ENCODE measurements around the gene FAM168A. TPM values are rescaled to one million over a fixed set of nuclear protein-coding genes. Genes with fewer than 3 reads are reported as not detected.

The FAM168A gene
- total and polyA plus RNA-seq, 2 experiments from 2014 or later: 6.3 to 24.5 TPM

DNA sequence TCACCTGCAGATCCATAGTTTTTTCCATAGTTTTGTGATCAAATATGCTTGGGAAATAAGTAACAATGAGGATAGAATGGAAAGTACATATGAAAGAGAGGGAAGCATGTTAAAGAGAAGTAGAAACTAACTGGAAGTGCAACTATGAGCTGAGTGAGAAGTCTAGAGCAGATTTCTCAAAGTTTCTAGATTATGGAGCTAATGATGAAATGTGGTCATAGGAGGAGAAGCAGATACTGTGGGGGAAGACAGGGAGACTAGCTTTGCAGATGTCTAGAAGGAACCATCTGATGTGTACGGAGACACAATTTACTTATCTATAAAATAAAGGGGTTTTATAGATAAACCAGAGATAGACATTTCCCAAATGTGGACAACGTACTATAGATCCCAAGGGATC lies 184.7 kb downstream of the FAM168A start:
- H3K79me2 ChIP-seq: no peaks in the 10 kb centered on the region
- DNase-seq (ENCODE audit: low spot score): no peak
- peaks cover 14% of the 10 kb centered on the region for H3K4me1 ChIP-seq (ENCODE audit: insufficient read depth)
- H3K4me2 ChIP-seq: no peak overlapping the region
- H4K20me1 ChIP-seq (ENCODE audit: insufficient read depth, poor library complexity, severe bottlenecking): no peaks in the 10 kb centered on the region
- H3K4me3 ChIP-seq: no peak overlapping the region
- H2AFZ ChIP-seq: no peak overlapping the region
- TF ChIP-seq EZH2phosphoT487 (IDR thresholded peaks at IDR 0.05; ENCODE audit: low read depth, severe bottlenecking, unreplicated experiment) (no peak), EZH2 (IDR thresholded peaks at IDR 0.05; ENCODE audit: borderline replicate concordance) (no peak)
- TF ChIP-seq, protein P1, sequence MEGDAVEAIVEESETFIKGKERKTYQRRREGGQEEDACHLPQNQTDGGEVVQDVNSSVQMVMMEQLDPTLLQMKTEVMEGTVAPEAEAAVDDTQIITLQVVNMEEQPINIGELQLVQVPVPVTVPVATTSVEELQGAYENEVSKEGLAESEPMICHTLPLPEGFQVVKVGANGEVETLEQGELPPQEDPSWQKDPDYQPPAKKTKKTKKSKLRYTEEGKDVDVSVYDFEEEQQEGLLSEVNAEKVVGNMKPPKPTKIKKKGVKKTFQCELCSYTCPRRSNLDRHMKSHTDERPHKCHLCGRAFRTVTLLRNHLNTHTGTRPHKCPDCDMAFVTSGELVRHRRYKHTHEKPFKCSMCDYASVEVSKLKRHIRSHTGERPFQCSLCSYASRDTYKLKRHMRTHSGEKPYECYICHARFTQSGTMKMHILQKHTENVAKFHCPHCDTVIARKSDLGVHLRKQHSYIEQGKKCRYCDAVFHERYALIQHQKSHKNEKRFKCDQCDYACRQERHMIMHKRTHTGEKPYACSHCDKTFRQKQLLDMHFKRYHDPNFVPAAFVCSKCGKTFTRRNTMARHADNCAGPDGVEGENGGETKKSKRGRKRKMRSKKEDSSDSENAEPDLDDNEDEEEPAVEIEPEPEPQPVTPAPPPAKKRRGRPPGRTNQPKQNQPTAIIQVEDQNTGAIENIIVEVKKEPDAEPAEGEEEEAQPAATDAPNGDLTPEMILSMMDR (IDR thresholded peaks at IDR 0.05; ENCODE audit: poor library complexity): no peak
- no peaks in the 10 kb centered on the region for H3K27me3 ChIP-seq
- no peak overlapping the region for H3K27ac ChIP-seq
- H3K9me3 ChIP-seq (ENCODE audit: low read depth): no peaks in the 10 kb centered on the region
- WGBS (ENCODE audit: low lambda C conversion rate, missing lambda C conversion rate): 77% methylated on average over 2 of the region's 2 CpGs
- H3K9me2 ChIP-seq (replicated peaks; ENCODE audit: insufficient read depth): no peaks in the 10 kb centered on the region
- no peaks in the 10 kb centered on the region for H3K36me3 ChIP-seq (replicated peaks; ENCODE audit: insufficient read depth, low read depth)

GRCh38 chr11:73412308-73412707 lies 185.6 kb downstream of the FAM168A start:
- Histone ChIP-seq H2AFZ (no peak overlapping the region), H3K36me3 (replicated peaks; ENCODE audit: insufficient read depth, low read depth) (no peaks in the 10 kb centered on the region), H3K9me3 (ENCODE audit: low read depth) (no peaks in the 10 kb centered on the region), H3K9me2 (replicated peaks; ENCODE audit: insufficient read depth) (no peaks in the 10 kb centered on the region), H3K4me2 (no peak overlapping the region), H4K20me1 (ENCODE audit: insufficient read depth, poor library complexity, severe bottlenecking) (no peaks in the 10 kb centered on the region), H3K27me3 (no peaks in the 10 kb centered on the region), H3K27ac (no peak overlapping the region), H3K4me1 (ENCODE audit: insufficient read depth) (peaks cover 14% of the 10 kb centered on the region), H3K4me3 (no peak overlapping the region), H3K79me2 (no peaks in the 10 kb centered on the region)
- 56% methylated on average over 3 of the region's 3 CpGs for WGBS (ENCODE audit: low lambda C conversion rate, missing lambda C conversion rate)
- DNase-seq (ENCODE audit: low spot score): no peak
- TF ChIP-seq EZH2 (IDR thresholded peaks at IDR 0.05; ENCODE audit: borderline replicate concordance) (no peak), EZH2phosphoT487 (IDR thresholded peaks at IDR 0.05; ENCODE audit: low read depth, severe bottlenecking, unreplicated experiment) (no peak)
- TF ChIP-seq, protein P1 (IDR thresholded peaks at IDR 0.05; ENCODE audit: poor library complexity): no peak

DNA sequence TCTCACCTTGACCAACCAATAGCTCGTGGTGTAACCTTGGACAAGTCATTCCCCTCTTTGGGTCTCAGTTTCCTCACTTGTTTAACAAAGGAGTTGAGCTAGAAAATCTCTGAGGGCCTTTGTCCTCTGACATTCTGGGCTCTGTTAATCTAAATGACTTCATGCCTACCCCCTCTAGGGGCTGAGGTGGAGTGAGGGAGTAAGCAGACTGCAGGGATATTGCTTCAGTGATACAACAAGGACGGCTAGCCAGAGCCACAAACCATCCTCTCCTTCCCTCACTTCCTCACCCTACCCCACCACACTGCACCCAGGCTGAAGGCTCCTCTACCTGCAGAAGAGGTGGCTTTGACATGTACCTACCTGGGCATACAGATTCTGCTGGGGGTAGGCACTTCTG lies 186.9 kb downstream of the FAM168A start:
- H3K9me3 ChIP-seq (ENCODE audit: low read depth): no peaks in the 10 kb centered on the region
- DNase-seq (ENCODE audit: low spot score): no peak
- H3K27ac ChIP-seq: no peak overlapping the region
- H3K27me3 ChIP-seq: no peaks in the 10 kb centered on the region
- peaks cover 14% of the 10 kb centered on the region for H3K4me1 ChIP-seq (ENCODE audit: insufficient read depth)
- no peaks in the 10 kb centered on the region for H4K20me1 ChIP-seq (ENCODE audit: insufficient read depth, poor library complexity, severe bottlenecking)
- H3K9me2 ChIP-seq (replicated peaks; ENCODE audit: insufficient read depth): no peaks in the 10 kb centered on the region
- H3K36me3 ChIP-seq (replicated peaks; ENCODE audit: insufficient read depth, low read depth): no peaks in the 10 kb centered on the region
- no peak overlapping the region for H2AFZ ChIP-seq
- no peak for TF ChIP-seq EZH2 (IDR thresholded peaks at IDR 0.05; ENCODE audit: borderline replicate concordance)
- TF ChIP-seq EZH2phosphoT487 (IDR thresholded peaks at IDR 0.05; ENCODE audit: low read depth, severe bottlenecking, unreplicated experiment): no peak
- TF ChIP-seq, protein P1 (IDR thresholded peaks at IDR 0.05; ENCODE audit: poor library complexity): no peak
- no peak overlapping the region for H3K4me2 ChIP-seq
- 88% methylated on average over 2 of the region's 2 CpGs for WGBS (ENCODE audit: low lambda C conversion rate, missing lambda C conversion rate)
- H3K79me2 ChIP-seq: no peaks in the 10 kb centered on the region
- H3K4me3 ChIP-seq: no peak overlapping the region

- Histone ChIP-seq H3K9me3 (ENCODE audit: low read depth) (no peaks in the 10 kb centered on the region), H3K9me2 (replicated peaks; ENCODE audit: insufficient read depth) (no peaks in the 10 kb centered on the region), H3K36me3 (replicated peaks; ENCODE audit: insufficient read depth, low read depth) (no peaks in the 10 kb centered on the region), H4K20me1 (ENCODE audit: insufficient read depth, poor library complexity, severe bottlenecking) (no peaks in the 10 kb centered on the region), H3K4me3 (no peak overlapping the region), H3K4me2 (no peak overlapping the region), H3K27ac (no peak overlapping the region), H3K79me2 (no peaks in the 10 kb centered on the region), H3K4me1 (ENCODE audit: insufficient read depth) (peaks cover 12% of the 10 kb centered on the region), H3K27me3 (no peaks in the 10 kb centered on the region), H2AFZ (no peak overlapping the region)
- WGBS (ENCODE audit: low lambda C conversion rate, missing lambda C conversion rate): 100% methylated on average over 1 of the region's 1 CpG
- no peak for DNase-seq (ENCODE audit: low spot score)
- TF ChIP-seq, protein P1 (IDR thresholded peaks at IDR 0.05; ENCODE audit: poor library complexity): no peak
- TF ChIP-seq EZH2 (IDR thresholded peaks at IDR 0.05; ENCODE audit: borderline replicate concordance) (no peak), EZH2phosphoT487 (IDR thresholded peaks at IDR 0.05; ENCODE audit: low read depth, severe bottlenecking, unreplicated experiment) (no peak)
Observed at GRCh38 chr11:73410627-73411026, 187.3 kb downstream of the FAM168A start.
